ENCODE data around the gene SSBP1.

DNA sequence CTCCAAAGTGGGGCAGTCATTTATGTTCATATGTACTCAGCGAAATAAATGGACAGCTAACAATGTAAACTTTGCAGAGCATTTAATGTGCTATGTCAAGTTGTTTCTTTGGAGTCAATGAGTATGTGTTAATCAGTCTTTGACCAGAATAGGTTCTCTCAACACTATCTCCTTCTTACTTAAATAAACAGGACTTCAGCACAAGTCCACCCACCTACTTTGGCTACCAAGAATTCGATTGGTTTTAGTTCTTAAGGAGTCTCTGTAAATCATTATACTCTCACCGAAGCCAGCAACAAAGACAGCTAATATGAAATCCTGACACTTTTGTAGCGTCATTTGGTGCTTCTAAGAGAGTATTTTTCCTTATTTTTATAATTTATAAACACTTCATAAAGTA is 23.1 kb upstream of the SSBP1 start:
- TF ChIP-seq, protein P1, sequence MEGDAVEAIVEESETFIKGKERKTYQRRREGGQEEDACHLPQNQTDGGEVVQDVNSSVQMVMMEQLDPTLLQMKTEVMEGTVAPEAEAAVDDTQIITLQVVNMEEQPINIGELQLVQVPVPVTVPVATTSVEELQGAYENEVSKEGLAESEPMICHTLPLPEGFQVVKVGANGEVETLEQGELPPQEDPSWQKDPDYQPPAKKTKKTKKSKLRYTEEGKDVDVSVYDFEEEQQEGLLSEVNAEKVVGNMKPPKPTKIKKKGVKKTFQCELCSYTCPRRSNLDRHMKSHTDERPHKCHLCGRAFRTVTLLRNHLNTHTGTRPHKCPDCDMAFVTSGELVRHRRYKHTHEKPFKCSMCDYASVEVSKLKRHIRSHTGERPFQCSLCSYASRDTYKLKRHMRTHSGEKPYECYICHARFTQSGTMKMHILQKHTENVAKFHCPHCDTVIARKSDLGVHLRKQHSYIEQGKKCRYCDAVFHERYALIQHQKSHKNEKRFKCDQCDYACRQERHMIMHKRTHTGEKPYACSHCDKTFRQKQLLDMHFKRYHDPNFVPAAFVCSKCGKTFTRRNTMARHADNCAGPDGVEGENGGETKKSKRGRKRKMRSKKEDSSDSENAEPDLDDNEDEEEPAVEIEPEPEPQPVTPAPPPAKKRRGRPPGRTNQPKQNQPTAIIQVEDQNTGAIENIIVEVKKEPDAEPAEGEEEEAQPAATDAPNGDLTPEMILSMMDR (IDR thresholded peaks at IDR 0.05) = no peak
- TF ChIP-seq POLR2A (IDR thresholded peaks at IDR 0.05; ENCODE audit: low read length) (no peak), HDAC2 (IDR thresholded peaks at IDR 0.05) (no peak), BHLHE40 (IDR thresholded peaks at IDR 0.05; ENCODE audit: low read depth, low read length) (no peak), PHF8 (IDR thresholded peaks at IDR 0.05; ENCODE audit: borderline replicate concordance, low read depth) (no peak), POLR2AphosphoS2 (conservative IDR thresholded peaks at IDR 0.05; ENCODE audit: low read length) (no peak), RNF2 (IDR thresholded peaks at IDR 0.05; ENCODE audit: borderline replicate concordance, low read depth) (no peak), ZNF302 (CRISPR knock-in tag; IDR thresholded peaks at IDR 0.05) (no peak)
- TF ChIP-seq, protein P2, sequence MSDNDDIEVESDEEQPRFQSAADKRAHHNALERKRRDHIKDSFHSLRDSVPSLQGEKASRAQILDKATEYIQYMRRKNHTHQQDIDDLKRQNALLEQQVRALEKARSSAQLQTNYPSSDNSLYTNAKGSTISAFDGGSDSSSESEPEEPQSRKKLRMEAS (IDR thresholded peaks at IDR 0.05) = no peak
- TF ChIP-seq, protein P3, sequence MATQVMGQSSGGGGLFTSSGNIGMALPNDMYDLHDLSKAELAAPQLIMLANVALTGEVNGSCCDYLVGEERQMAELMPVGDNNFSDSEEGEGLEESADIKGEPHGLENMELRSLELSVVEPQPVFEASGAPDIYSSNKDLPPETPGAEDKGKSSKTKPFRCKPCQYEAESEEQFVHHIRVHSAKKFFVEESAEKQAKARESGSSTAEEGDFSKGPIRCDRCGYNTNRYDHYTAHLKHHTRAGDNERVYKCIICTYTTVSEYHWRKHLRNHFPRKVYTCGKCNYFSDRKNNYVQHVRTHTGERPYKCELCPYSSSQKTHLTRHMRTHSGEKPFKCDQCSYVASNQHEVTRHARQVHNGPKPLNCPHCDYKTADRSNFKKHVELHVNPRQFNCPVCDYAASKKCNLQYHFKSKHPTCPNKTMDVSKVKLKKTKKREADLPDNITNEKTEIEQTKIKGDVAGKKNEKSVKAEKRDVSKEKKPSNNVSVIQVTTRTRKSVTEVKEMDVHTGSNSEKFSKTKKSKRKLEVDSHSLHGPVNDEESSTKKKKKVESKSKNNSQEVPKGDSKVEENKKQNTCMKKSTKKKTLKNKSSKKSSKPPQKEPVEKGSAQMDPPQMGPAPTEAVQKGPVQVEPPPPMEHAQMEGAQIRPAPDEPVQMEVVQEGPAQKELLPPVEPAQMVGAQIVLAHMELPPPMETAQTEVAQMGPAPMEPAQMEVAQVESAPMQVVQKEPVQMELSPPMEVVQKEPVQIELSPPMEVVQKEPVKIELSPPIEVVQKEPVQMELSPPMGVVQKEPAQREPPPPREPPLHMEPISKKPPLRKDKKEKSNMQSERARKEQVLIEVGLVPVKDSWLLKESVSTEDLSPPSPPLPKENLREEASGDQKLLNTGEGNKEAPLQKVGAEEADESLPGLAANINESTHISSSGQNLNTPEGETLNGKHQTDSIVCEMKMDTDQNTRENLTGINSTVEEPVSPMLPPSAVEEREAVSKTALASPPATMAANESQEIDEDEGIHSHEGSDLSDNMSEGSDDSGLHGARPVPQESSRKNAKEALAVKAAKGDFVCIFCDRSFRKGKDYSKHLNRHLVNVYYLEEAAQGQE (IDR thresholded peaks at IDR 0.05) = no peak
